ENCODE results near the gene RBM6.
A peak's percentile ranks its signal among the peaks of the same experiment; 100 is the strongest.
"Not testable (repeated sequence)": the region's sequence is repeated elsewhere in the genome, so short reads cannot be mapped to it uniquely, and the experiment has no call there.

The RBM6 gene

DNA sequence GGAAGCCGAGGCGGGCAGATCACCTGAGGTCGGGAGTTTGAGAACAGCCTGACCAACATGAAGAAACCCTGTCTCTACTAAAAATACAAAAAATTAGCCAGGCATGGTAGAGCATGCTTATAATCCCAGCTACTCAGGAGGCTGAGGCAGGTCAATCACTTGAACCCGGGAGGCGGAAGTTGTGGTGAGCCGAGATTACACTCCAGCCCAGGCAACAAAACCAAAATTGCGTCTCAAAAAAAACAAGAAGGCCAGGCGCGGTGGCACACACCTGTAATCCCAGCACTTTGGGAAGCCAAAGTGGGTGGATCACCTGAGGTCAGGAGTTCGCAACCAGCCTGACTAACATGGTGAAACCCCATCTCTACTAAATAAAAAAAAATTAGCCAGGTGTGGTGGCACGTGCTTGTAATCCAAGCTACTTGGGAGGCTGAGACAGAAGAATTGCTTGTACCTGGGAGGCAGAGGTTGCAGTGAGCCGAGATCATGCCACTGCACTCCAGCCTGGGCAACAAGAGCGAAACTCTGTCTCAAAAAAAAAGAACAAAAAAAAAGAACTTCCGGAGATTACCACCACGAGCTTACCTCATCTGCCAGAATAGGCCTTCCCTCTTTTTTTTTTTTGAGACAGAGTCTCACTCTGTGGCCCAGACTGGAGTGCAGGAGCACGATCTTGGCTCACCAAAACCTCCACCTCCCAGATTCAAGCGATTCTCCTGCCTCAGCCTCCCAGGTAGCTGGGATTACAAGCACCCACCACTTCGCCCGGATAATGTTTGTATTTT lies 22.0 kb upstream of the RBM6 start:
- DNase-seq: not testable (repeated sequence)

DNA sequence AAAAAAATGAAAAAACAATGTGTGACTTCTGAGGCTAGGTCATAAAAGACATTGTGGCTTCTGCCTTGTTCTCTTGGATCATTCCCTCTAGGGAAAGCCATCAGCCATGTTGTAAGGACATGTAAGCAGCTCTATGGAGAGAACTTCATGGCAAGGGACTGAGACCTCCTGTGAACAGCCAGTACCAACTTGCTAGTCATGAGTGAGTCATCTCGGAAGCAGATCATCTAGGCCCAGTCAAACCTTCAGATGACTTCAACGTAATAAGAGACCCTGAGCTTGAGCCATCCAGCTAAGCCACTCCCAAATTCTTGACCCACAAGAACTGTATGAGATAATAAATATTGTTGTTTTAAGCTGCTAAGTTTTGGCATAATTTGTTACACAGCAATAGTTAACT lies 15.3 kb upstream of the RBM6 start:
- DNase-seq: no peak

DNA sequence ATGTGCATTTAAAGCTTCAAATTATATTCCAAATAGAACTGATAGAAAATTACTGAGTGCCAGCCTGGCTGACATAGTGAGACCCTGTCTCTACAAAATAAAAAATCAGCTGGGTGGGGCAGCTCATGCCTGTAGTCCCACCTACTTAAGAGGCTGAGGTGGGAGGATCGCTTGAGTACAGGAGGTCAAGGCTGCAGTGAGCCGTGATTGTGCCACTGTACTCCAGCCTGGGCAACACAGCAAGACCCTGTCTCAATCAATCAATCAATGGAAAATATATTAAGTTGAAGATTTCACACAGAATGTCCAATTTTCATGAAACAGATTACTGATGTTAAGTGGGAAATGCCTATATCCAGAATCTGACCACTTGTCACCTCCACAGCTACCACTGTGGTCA lies 14.5 kb upstream of the RBM6 start:
- DNase-seq: no peak

DNA sequence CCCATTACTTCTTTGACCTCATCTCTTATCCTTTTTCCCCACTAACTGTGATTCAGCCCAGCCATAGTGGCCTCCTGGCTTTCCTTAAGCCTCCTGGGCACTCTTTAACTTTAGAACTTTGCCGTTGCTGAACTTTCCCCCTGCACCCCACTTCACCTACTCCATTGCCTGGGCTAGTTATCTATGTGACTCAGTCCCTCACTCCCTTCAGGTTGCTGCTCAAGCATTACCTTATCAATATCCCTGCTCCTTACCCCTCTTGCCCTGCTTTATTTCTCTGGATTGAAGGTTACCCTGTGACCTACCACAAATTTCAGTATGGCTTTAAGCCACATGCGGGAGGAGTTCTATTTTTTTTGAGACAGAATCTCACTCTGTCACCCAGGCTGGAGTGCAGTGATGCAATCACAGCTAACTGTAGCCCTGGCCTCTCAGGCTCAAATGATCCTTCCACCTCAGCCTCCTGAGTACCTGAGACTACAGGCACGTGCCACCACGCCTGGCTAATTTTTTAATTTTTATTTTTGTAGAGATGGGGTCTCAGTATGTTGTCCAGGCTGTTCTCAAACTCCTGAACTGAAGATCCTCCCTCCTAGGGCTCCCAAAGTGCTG lies 13.7 kb upstream of the RBM6 start:
- no peak for DNase-seq

DNA sequence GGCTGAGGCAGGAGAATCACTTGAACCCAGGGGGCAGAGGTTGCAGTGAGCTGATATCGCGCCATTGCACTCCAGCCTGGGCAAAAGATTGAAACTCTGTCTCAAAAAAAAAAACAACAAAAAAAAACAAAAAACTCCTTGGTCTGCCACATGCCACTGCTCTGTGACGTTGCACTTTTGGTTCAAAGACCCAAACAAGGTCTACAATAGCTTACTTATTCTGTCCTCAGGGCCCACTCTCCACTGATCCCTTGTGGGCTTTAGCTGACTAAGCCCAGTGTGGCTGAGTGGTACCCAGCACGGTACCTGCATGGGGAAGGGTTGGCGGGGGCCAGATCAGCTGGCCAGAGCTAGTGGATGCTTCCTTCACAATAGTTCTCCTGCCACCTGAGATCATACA lies 12.2 kb upstream of the RBM6 start:
- DNase-seq: no peak

DNA sequence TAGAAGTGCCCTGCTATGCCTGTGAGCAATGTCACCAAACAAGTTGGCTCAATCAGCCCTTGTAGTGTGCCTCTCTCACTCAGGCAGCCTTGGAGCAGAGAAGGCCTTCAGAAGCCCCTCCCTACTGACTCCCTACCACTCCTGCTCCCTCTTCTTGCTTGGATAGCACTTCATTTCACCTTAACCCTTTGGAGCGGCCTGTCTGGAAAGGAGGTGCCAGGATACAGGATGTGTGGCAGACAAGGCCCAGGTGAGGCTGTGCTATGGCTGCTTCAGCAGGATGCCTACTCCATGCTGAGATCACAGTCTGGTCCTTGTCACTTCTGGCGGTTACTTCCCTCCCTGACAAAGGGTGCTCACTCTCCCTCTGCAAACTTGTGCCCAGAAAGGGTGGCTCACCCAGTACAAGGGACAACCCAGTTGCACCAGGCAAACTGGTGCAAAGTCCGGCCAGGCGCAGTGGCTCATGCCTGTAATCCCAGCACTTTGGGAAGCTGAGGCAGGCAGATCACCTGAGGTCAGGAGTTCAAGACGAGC lies 11.4 kb upstream of the RBM6 start:
- DNase-seq: no peak

DNA sequence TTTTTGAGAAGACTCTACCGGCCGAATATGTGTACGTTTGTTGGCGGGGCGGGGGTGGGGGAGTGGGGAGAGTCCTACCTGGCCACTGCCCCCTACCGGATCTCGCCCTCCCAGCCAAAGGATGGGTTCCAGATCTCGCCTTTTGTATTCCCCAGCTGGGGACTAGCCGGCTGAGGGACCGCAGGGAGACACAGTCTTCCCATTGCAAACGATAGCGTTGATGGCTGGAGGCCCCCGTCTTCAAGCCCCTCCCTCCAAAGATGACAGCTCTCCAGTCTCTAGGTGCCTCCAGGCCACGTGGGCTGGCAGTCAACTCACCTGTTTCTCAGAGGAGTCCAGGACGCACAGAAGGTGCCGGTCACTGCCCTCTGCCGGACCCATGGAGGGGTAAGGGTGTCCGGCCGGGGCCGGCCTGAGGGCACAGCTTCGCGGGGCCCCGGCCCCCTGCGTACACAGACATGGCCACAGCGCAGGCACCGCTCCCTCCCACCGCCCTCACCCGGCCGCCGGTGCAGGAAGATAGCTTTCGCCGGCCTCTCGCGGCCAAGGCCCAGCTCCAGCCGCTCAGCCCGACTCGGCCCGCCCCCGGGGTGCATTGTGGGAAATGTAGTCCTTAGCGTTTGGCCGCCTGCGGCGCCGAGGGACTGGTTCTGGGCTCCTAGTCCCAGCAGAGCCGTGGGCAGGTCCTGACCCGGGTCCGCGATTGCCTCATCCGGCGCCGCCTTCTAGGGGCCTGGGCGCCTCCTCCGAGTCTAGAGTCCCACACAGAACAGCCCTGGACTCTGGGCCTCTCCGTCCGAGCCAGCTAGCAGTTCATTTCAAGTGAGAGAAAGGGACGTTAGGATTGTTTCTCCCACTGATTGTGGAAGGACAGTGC lies 10.4 kb upstream of the RBM6 start, which contains the start of gene MON1A:
TSS of gene MON1A (minus strand) at position 521 of the 877 bp plus-strand sequence. CDS start 16,465 bp downstream, outside the sequence.
- peak; percentile 95 to 96 for DNase-seq

DNA sequence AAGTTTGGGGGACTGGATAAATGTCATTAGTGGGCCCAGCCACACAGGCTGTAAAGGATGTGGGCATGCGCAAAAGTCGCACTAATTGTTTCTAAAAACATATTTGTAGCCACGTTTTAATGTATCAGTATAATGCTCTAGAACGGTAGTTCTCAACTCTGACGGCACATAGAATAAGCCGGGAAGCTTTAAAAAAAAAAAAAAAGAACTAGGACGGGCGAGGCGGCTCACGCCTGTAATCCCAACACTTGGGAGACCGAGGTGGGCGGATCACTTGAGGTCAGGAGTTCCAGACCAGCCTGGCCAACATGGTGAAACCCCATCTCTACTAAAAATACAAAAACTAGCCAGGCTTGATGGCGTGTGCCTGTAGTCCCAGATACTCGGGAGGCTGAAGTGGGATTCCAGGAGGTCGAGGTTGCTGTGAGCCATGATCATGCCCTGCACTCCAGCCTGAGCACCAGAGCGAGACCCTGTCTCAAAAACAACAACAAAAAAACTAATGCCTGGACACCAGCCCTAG lies 9.7 kb upstream of the RBM6 start:
- no peak for DNase-seq

DNA sequence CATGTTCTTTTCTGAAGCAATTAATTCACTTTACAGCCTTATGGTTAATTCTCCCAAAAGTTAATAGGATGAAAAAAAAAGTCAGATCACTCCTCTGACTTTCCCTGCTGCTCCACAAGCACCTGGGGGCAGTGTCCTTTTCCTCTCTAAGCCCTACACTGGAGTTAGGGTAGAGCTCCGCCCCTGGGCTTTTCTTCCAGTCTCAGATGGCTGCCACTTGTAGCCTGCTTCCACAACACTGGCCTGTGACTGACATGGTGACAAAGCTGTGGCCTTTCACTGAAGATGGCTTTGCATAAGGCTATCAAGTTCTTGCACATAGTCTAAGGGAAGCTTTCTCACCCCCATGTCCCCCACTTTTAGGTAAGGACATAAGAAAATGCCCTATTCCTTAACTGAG lies 9.0 kb upstream of the RBM6 start:
- no peak for DNase-seq

DNA sequence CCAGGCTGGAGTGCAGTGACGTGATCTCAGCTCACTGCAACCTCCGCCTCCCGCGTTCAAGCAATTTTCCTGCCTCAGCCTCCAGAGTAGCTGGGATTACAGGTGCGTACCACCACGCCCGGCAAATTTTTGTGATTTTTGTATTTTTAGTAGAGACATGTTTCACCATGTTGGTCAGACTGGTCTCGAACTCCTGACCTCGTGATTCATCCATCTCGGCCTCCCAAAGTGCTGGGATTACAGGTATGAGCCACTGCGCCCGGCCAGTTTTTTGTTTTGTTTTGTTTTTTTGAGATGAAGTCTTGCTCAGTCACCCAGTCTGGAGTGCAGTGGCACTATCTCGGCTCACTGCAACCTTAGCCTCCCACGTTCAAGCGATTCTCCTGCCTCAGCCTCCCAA lies 7.7 kb upstream of the RBM6 start:
- not testable (repeated sequence) for DNase-seq

DNA sequence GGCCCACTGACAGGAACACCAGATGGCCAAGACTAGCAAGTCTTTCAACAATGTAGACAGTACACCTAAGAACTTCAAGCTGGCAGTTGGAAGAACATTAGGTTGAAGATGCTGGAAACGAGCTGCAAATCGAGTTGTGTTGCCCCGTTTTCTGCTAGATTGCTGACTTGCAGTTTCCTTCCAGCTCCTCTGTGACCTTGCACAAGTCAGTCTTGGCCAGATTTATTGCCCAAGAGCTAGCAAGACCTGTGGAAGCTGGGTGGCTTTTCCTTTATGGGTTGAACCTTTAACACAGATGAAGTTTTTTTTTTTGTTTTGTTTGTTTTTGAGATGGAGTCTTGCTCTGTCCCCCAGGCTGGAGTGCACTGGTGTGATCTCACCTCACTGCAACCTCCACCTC lies 2.9 kb upstream of the RBM6 start:
- no peak for DNase-seq

DNA sequence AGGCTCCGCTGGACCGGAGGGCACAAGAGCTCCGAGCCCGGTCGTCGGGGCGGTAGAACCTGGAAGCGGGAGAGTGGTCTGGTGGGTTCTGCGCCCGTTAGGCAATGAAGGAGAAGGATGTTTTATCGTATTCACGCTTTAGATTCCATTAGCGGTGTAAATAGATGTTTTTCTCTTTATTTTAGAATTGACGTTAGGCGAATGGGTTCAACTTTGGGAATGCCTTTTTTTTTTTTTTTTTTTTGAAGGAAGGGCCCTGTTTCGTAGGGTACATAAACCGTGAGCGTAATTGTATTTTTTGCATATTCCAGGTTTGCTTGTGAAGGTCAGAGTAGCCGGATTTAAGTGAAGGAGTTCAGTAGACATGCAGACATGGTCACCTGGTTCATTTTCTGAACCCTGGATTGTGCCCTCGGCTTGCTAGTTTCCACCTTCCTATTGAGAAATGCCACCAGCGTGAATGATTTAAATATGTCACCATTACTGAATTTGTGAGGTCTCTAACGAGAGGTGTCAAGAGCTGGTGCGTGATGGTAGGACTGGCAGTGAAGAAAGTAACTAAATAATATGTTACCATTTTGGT lies 808 bp downstream of the RBM6 start:
- no peak for DNase-seq

DNA sequence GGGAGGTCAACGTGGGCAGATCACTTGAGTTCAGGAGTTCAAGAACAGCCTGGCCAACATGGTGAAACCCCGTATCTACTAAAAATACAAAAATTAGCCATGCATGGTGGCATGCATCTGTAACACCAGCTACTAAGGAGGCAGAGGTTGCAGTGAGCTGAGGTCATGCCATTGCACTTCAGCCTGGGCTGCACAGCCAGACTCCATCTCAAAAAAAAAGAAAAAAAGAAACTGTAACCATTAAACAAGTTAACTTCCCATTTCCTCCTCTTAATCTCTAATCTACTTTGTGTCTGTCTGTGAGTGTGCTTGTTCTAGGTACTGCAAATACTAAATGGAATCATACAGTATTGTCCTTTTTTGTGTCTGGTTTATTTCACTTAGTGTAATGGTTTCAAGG lies 2.7 kb downstream of the RBM6 start:
- DNase-seq: no peak

DNA sequence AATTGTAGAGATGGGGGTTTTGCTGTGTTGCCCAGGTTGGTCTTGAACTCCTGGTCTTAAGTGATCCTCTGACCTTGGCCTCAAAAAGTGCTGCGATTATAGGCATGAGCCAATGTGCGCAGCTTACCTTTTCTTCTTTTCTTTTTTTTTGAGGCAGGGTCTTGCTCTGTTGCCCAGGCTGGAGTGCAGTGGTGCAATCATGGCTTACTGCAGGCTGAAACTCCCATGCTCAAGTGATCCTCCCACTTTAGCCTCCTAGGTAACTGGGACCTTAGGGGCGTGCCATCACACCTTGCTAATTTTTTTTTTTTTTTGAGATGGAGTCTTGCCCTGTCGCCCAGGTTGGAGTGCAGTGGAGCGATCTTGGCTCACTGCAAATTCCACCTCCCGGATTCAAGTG lies 13.0 kb downstream of the RBM6 start:
- DNase-seq: no peak

DNA sequence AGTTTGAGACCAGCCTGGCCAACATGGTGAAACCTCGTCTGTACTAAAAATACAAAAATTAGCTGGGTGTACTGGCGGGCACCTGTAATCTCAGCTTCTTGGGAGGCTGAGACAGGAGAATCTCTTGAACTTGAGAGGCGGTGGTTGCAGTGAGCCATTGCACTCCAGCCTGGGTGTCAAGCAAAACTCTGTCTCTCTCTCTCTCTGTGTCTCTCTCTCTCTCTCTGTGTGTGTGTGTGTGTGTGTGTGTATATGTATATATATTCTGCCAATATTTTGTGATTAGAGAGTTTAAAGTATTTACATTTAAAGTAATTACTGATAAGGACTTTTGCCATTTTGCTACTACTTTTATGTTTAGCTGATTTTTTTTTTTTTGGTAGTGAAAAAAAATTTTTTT lies 15.7 kb downstream of the RBM6 start:
- DNase-seq: no peak

DNA sequence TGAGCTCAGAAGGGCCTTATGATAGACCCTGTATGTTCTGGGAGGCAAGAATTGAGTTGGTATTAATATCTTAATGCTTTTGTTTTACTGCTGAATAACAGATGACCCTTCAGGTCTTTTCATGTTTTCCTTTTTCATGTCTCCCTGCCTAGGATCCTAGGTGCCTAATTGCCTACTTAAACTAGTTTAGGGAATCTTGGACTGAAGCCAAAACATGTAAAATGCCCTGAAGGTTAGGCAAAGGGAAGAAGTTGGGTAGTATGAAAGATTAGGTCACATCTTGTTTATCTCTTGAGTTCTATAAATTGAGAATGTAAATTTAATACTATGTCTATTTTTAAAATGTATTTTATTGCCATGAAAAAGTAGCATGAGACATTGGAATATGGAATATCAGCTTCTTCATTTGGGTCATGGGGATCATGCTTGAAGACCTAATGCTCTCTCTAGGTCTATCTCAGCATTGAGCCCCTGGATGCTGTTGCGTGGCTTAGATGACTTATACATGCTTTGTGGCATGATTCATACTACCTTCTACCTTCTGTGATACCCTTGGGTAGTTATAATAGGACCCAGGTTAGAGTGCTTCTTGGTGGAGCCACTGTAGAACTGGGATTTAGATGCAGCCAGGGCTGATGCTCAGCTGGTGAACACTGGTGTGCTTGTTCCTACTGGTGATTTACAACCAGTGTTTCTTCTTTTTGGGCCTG lies 26.4 kb downstream of the RBM6 start:
- DNase-seq: no peak

DNA sequence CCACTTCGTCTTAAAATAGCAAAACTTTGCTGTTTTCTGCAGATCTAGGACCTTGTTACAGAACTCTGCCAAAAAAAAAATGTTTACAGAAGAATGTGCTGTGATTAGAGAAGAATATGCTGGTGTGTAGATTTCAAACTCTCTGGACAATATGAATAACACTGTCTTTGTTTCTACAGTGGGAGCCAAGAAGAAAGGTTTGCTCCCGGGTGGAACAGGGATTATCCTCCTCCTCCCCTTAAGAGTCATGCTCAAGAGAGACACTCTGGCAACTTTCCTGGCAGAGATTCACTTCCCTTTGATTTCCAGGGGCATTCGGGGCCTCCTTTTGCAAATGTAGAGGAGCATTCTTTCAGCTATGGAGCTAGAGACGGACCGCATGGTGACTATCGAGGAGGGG lies 27.3 kb downstream of the RBM6 start:
- no peak for DNase-seq

DNA sequence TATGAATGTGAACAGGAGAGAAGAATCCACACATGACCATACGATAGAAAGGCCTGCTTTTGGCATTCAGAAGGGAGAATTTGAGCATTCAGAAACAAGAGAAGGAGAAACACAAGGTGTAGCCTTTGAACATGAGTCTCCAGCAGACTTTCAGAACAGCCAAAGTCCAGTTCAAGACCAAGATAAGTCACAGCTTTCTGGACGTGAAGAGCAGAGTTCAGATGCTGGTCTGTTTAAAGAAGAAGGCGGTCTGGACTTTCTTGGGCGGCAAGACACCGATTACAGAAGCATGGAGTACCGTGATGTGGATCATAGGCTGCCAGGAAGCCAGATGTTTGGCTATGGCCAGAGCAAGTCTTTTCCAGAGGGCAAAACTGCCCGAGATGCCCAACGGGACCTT lies 28.4 kb downstream of the RBM6 start:
- DNase-seq: no peak

DNA sequence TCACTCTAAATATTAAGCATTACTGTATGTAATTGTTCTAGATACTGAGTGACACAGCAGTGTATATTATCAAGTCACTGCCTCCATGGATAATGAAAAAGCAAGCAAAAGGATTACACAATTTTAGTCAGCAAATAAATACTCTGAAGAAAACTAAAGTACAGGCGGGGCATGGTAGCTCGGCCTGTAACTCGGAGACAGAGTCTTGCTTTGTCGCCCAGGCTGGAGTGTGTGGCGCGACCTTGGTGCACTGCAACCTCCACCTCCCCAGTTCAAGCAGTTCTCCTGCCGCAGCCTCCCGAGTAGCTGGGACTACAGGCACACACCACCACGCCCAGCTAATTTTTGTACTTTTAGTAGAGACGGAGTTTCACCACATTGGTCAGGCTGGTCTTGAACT lies 32.7 kb downstream of the RBM6 start:
- DNase-seq: no peak

DNA sequence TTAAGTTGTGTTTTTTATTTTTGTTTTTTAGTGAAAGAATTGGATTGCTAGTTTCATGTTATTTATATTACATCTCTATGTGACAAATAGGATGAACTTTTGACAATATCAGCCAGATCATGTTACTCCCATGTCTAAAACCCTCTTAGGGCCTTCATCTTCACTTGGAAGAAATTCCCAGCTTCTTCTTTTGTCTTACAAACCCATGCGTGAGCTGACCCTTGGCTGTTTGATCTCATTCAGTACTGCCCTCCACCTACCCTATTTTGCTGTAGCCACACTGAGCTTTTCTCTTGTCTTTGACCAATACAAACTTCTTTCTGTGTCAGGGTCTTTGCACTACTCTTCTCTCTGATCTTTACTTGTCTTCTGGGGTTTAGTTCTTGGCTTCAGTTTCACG lies 37.0 kb downstream of the RBM6 start:
- DNase-seq: no peak

DNA sequence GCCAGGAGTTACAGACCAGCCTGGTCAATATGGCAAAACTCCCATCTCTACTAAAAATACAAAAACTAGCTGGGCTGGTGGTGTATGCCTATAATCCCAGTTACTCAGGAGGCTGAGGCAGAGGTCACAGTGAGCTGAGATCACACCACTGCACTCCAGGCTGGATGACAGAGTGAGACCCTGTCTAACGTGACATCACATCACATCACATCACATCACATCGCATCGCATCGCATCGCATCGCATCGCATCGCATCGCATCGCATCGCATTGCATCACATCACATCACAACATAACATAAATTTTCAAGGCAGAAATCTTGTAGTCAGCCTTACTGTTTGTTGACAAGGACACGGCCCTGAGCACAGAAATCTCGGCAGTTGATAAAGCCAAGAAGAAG lies 44.4 kb downstream of the RBM6 start:
- no peak for DNase-seq

DNA sequence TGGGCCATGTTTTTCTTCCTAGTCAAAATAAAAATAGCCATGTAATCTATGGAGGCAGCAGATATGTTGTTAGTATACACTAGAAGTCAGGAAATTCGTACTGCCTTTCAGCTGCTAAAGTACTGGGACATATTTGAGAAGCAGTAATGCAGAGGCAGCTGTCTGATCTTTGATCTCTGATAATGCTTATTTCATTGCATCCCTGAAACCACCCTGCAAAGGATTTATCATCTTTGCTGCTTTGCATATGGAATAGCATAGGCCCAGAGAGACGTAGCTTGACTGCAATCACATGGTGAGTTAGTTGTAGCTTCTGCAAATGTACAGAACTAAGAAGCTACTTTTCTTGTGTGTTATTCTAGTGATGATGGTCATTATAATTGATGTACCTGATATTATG lies 52.4 kb downstream of the RBM6 start:
- DNase-seq: no peak
